Gastroesophageal sphincter (tissue), 2 donors: ENCODE measurements around the gene FBXO17.

Experiments used
- POLR2A ChIP-seq, 2 donors: fragments of 450-650 bp; IDR thresholded peaks; one replicate each; pipeline ENCODE4 v1.6.1; 2017; ENCODE audit warnings: antibody characterized with exemption in 2 of 2, mild to moderate bottlenecking in 2 of 2, moderate library complexity in 1 of 2
- POLR2AphosphoS5 ChIP-seq: sonication (generic); formaldehyde crosslinking; IDR thresholded peaks from one replicate; pipeline ENCODE4 v1.6.1; 2017; ENCODE audit warnings: antibody characterized with exemption

- TF ChIP-seq POLR2AphosphoS5 (no peak), POLR2A (IDR thresholded peaks at IDR 0.05) (no peak)
Observed at GRCh38 chr19:39008137-39008536, 32.6 kb upstream of the FBXO17 start.
